Activated T-helper 1 cell treated with Interleukin-2 at 50 U/mL for 16 hours (primary cell): Measurements from ENCODE around the gene KANSL1L.
A peak's percentile ranks its signal among the peaks of the same experiment; 100 is the strongest.

Experiments used
- DNase-seq: peaks from one replicate; pipeline ENCODE4 v3.0.0-alpha.2; 2020; ENCODE audit warnings: low read depth

Gene KANSL1L

DNA sequence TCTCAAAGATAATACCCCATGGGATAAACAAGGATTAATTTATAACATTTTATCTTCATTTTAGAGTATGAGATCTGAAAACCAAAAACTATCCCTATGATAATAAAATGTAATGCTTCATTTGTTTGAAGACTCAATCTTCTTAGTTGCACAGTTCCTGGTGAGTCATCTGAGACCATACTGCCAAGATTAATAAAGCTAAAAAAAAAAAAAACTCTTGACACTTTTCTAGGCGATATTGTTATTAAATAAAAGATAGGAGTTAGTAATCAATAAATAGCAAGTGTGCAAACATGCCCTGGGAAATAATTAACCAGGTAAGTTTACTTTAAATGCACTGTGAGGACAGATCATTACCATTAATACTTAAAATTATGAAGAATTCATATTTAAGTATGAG, 84.9 kb downstream of the KANSL1L start:
- no peak for DNase-seq

DNA sequence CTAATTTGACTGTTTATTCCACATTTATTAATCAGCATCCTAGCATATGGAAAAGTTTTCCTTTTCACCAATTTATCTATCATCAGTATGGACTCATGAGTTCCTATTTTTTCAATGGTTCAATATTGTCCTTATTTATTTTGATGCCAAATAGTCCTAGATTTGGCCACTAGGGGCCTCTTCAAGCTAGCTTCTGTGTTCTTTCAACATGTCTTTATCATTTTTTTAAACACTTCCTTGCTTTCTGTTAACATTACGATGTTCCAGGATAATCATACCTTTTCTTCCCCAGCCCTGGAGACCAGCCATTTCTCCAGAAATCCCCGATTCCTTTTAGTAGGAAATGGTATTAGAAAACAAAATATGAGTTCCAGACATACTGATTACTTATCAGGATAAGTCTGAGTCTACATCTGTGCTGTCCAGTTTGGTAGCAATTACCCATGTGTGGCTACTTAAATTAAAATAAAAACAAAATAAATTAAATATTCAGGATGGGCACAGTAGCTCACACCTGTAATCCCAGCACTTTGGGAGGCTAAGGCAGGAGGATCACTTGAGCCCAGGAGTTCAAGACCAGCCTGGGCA, 98.2 kb downstream of the KANSL1L start:
- no peak for DNase-seq

DNA sequence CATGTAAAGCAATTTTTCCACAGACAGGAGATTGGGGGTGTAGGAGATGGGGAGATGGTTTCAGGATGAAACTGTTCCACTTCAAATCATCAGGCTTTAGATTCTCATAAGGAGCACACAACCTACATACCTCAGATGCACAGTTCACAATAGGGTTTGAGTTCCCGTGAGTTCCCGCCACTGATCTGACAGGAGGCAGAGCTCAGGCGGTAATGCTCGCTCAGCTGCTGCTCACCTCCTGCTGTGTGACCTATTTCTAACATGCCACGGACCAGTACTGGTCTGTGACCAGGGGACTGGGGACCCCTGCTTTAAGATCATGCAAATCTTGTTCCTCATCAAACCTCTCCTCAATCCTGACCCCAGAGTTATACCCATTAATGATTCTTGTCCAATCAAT, 98.7 kb downstream of the KANSL1L start:
- no peak for DNase-seq

DNA sequence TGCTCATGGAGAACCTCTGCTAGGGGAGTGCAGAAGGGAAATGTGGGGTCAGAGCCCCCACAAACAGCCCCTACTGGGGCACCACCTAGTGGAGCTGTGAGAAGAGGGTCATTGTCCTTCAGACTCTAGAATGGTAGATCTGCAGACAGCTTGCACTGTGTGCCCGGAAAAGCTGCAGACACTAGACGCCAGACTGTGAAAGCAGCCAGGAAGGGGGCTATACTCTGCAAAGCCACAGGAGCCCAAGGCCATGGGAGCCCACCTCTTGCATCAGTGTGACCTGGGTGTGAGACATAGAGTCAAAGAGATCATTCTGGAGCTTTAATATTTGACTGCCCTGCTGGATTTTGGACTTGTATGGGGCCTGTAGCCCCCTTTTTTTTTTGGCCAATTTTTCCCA, 107.9 kb downstream of the KANSL1L start:
- DNase-seq, result no peak

DNA sequence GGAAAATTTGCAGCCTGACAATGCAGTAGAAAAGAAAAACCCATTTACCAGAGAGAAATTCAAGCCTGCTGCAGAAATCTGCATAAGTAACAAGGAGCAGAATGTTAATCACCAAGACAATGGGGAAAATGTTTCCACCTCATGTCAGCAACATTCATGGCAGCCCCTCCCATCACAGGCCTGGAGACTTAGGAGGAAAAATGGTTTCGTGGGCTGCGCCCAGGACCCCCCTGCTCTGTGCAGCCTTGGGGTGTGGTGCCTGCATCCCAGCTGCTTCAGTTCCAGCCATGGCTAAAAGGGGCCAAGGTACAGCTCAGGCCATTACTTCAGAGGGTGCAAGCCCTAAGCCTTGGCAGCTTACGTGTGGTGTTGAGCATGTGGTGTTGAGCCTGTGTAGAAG, 115.4 kb downstream of the KANSL1L start:
- no peak for DNase-seq

DNA sequence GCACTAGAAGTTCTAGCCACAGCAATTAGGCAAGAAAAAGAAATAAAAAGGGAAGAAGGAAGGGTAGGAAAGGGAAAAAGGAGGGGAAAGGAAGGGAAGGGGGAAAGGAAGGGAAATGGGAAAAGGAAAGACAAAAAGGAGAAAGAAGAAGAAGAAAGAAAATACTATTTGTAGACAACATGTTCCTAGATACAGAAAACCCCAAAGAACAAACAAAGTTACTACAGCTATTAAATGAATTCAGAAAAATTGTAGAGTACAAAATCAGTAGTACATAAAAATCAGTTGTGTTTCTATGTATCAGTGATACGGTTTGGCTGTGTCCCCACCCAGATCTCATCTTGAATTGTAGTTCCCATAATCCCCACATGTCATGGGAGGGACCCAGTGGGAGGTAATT, 116.5 kb downstream of the KANSL1L start:
- no peak for DNase-seq

DNA sequence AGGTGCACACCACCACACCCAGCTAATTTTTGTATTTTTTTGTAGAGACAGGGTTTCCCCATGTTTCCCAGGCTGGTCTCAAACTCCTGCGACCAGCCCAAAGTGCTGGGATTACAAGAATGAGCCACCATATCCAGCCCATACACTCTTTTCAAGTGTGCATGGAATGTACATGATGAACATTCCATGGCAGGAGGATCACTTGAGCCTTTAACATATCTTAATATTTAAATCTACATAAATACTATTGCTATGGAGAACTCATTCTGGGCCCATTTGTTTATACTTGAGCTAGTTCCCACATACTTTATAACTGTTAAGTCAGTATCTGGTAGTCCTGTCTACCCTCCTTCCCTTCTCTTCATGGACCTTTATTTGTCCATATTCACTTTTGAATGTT, 120.3 kb downstream of the KANSL1L start:
- no peak for DNase-seq

DNA sequence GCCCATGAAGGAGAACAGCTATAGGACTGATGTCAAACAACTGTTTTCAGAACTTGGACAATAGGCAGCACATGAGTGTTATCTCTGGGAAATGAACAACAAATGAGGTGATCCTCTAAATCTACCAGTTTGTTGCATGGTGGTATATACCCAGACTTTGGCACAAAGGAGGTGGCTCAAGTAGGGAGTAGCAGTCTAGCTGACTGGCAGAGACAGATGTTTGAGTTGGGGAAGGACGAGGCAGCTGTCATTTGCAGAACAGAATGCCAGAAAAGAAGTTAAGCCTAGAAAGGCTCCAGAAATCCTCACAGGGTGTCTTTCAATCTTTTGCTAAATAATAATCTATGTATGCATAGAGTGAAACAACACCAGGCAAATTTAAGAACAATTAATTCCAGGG, 121.4 kb downstream of the KANSL1L start:
- no peak for DNase-seq

DNA sequence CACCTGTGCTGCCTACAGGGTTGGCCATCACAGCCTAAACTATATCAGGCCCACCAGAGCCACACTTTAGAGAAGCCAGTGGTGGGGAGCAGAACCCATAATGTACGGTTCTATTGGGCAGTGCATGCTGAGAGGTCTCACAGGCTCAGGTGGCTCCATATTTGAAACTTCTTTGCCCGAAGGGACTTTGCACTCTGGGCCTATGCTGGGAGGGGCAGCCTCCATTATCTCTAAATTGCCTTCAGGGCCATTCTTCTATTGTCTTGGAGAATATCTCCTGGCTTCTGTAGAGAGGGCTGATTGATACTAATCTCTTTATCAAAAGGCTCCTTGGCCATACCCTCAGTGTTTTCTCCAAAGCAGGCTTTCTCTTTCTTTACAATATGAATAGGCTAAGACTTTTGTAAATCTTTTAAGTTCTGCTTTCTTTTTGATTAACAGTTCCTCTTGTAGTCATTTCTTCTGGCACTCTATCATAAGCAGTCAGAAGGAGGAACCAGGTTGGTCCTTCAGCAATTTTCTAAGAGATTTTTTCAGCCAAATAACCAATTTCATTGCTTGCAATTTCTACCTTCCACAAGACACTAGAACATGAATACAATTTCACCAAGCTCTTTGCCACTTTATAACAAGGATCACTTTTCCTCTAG, 124.2 kb downstream of the KANSL1L start:
- DNase-seq, result no peak

DNA sequence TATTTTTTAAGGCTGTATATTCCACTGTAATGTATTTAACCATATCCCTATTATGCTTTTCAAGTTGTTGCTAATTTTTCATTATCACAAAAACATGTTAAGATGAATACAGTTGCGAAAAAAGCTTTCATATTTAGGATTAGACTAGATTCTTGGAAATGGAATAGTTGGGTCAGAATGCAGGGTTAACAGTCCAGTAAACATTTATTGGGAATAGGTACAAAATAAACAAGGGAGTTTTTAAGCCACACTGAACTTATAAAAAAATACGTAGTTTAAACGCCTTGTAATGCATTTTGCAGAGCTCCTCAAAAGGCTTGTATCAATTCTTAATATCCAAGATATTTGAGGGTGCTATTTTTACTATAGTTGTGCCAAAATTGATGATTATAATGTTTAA, 133.1 kb downstream of the KANSL1L start:
- DNase-seq, result no peak

DNA sequence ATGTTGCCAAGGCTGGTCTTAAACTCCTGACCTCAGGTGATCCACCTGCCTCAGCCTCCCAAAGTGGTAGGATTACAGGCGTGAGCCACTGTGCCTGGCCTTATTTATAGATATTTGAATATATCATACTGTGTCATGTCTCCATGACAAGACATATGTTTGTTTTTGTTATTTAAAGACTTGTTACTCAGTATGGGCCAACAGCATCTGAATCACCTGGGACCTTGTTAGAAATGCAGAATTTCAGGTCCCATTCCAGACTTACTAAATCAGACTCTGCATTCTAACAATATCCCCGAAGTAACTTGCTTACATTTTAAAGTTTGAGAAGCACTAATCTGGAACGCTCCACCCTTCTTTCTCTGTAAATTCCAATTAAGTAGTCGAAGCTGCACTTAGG, 135.5 kb downstream of the KANSL1L start:
- DNase-seq, result no peak

DNA sequence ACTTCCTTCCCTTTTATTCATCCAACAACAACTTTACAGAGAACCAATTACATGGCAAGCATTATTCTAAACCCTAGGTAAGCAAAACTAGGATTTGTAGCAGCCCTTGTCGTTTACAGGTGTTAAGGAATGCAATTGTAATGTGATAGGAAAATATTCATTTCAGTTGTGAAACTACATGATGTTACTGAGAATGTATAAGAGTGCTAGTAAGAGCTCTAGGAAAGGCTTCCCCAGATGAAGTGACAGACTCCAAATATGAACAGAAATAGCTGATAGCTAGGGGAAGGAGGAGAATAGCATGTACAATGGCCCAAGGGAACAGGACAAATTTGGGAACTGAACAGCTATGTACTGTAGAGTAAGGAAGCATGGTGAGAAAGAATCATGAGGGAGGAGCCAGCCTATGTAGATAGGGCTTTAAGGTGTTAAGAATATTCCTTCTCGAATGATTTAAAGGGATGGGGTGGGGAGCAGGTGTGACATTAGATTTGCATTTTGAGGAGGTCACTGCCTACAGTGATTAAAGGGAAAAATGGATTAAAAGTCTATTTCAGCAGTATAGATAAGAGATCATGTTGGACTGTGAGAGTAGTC, 137.0 kb downstream of the KANSL1L start:
- no peak for DNase-seq

DNA sequence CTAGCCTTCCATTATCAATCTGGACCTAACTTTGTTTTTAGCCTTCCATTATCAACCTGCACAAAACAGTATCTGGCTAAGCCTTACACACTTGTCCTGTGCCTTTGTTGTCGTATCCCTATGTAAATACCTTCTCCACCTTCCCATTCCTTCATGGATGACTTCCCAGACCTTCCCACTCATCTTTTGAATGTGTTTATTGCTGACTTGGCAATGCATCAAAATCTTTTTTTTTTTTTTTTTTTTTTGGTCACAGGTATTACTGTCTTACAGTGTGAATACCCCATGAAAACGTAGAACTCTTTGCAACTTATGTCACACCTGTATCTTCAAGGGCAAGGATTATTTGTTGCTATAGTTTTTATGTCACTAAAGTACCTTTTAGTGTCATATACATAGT, 143.0 kb downstream of the KANSL1L start:
- no peak for DNase-seq

DNA sequence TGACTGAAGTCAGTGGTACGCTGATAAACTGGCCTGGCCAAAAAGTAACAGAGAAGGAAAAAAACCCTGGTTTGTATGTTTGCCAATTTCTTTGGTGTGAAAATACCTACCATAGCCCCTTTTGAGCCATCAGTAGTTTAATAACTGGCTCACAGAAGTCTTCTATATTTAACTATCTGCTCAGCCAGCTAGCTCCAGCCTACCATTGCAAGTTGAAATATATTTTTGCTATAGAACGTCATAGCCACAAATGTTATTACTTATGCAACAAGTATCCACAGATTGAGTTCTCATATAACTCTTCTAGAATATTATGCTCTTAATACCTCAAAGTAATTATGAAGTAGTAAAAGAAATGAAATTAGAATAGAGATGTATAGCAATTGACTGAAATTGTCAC, 143.6 kb downstream of the KANSL1L start:
- DNase-seq, result no peak

DNA sequence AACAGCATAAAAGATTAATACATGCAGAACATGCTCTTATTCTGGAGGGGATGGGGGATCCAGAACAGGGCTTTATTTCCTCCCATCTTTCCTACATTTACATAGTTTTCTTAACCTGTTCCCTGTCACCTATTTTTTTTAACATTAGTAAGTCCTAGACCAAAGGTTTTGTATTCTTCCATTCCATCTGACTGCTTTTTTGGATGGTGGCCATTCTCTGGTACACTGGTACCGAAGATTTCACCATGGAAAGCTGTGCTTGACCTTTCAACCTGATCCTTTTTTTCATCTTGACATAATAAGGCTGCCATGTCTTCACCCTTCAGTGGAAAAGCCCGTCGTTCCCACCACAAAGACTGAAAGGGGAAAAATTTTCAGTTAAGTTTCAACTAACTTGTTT, 148.4 kb downstream of the KANSL1L start:
- DNase-seq, result no peak

DNA sequence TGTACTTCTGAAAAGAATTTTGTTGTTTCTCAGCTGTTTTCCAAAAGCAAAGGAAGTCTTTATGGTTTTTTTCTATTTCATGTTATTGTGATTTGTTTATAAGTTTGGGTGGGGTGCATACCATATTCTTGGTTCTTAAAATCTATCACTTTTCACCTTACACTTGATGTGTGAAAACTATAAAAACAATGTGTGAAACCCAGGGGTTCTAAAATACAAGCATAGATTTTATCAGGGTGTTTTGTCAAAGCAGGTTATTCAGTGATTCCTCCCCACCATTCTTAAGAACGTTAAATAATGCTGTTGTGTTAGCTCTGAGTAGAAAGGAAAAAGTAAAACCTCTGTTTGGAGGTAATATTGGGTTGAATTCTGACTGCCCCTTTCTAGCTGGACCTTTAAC, 151.1 kb downstream of the KANSL1L start:
- DNase-seq, result no peak

DNA sequence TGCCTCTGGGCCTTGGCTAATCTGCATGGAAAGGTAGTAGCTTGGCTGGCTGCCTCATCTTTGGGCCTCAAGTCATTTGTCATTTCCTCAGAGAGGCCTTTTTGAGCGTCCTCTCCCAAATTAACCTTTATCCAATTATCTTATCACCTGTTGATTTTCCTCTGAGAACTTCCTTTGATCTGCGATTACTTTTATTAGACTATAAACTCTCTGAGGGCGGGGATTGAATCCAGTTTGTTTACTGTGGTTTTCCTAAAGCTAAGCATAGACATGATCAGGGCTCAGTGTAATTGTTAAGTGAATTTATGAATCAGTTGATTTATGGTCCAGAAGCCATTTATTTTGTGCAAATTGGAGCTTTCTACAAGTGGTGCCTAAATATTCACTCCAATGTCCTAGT, 161.3 kb downstream of the KANSL1L start:
- no peak for DNase-seq

DNA sequence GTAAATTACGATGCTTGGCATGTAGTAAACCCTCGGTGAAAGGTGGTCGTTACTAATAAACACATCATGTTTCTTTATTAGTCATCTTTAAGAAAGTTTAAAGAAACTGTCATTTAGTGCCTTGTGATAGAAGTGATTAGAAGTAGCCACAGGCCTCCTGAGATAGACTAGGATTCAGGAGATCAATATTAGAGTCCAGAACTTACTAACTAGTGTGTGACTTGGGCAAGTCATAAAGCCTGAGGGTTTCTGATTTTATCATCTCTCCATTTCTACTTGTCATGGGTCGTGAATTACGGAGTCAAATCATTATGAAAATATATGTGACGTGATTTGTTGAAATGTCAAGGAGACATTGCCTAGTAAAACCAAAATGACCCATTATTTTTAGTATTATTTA, 162.1 kb downstream of the KANSL1L start:
- DNase-seq, result no peak

DNA sequence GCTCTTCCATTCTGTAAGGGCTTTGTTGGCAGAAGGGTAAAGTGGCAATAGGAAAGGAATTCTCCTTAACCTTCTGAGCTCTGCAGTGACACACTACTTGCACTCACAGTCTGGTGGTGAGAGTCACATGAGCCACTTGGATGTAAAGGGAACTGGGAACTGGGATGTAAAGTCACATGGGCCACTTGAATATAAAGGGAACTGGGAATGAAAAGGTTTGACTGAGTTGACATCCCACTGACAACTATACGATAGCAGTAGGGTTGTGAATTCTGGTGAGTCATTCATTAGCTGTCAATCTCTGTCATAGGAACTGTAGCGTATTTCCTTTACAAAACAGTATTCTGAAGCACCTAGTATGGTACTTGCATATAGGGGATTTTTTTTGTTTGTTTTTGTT, 163.3 kb downstream of the KANSL1L start:
- DNase-seq, result no peak

DNA sequence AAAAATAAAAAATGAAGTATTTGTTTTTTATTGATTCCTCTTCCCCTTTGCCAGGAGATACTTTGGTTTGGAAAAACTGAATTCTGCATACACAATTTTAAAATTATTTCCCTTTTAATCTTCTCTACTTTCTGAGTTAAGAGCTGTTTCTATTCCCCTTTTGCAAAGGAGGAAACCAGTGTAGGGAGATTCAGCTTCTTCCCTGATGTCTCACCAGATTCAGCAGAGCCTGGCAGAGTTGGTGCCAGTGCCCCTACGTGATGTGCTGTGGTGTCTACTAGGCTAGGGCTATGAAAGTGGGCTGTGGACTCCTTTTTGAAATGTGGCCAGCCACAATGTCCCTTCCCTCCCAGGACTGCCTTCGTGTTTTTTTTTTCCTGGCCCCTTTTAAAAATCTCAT, 166.3 kb downstream of the KANSL1L start:
- DNase-seq, result no peak

DNA sequence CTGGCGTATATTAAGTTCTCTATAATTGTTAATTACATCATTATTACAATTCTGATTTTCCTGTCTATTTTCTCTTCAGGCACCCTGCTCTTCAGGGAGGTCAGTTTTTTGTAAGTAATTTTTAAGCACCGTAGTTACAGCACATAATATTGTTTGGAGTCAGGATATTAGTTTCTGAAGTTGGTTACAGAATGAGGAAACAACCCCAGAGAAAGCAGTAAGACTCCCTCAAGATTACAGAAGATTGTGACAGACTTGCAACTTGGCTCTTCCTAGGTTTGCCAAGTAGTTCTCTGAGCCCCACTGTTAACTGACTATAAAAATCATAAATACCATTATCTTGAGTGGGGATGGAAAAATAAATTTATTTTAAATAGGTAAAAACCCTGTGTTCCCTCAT, 167.8 kb downstream of the KANSL1L start:
- DNase-seq, result no peak

DNA sequence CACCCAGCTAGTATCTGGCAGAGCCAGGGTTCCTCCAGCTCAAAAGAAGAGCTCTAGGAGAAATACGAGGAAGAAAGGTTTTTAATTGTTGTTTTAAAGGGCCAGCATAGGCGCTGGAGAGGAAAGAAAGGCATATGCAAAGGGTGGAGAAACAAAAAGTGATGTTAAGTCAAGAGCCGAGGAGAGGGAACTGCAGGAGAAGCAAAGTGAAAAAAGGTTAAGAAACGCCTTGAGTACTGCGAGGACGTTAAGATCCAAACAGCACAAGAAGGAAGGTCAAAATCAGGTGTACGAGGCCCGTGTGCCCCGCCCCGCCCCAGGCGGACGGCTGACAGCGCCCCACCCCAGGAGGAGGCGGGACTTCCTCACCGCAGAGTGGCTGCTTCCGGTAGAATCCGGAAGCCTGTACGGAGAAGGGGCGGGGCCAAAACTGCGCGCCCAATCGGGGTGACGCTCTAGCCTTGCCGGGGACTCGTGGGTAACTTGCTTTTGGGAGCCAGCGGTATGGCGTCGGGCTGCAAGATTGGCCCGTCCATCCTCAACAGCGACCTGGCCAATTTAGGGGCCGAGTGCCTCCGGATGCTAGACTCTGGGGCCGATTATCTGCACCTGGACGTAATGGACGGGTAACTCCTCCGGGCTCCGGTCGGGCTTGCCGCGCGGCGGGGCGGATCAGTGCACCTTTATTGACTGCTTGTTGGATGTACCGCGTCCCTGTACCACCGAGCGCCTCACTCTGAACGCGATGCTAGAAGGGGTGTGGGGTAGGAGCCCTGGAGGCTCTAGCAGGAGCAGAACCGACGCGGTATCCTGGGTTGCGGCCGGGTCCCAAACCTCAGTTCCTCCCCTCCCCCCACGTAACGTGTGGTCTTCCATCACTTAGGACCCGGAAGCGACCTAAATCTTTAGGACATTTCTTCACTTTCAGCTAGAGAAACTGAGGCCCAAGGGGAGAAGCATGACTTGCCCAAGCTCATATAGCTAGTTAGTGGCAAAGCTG, 168.8 kb downstream of the KANSL1L start, which contains the start of gene RPE:
Gene RPE (plus strand): TSS at position 481 of the 1,000 bp plus-strand sequence. CDS start 24 bp downstream, at position 505.
- peak; percentile 95 for DNase-seq
